HUES64 (cell line): ENCODE data around the gene CDC42EP1.
A peak's percentile ranks its signal among the peaks of the same experiment; 100 is the strongest.
"Not testable (repeated sequence)": the region's sequence is repeated elsewhere in the genome, so short reads cannot be mapped to it uniquely, and the experiment has no call there.

Source experiments
- H3K27ac ChIP-seq: 2 replicates; pipeline ENCODE4 v1.7.0; 2013; ENCODE audit warnings: low read depth, low read length, inconsistent platforms
- H3K27me3 ChIP-seq: 2 replicates; pipeline ENCODE4 v1.6.1; 2013; ENCODE audit warnings: mild to moderate bottlenecking, low read length; ENCODE audit not compliant: insufficient read depth
- H3K36me3 ChIP-seq: 2 replicates; pipeline ENCODE4 v1.6.1; 2013; ENCODE audit warnings: mild to moderate bottlenecking, low read length; ENCODE audit not compliant: insufficient read depth
- H3K4me1 ChIP-seq: 2 replicates; pipeline ENCODE4 v1.6.1; 2013; ENCODE audit warnings: mild to moderate bottlenecking, low read length, moderate library complexity; ENCODE audit not compliant: insufficient read depth
- H3K4me3 ChIP-seq: 2 replicates; pipeline ENCODE4 v1.5.1; 2013; ENCODE audit warnings: mild to moderate bottlenecking, low read length, moderate library complexity
- H3K9ac ChIP-seq: 2 replicates; pipeline ENCODE4 v1.6.1; 2013; ENCODE audit warnings: mild to moderate bottlenecking, low read depth, low read length
- H3K9me3 ChIP-seq: 2 replicates; pipeline ENCODE4 v1.6.1; 2013; ENCODE audit warnings: low read depth, low read length; ENCODE audit not compliant: insufficient read depth
- WGBS: fragments of 150-250, 120-280 bp; methylation state at CpG from one replicate; pipeline ENCODE4 v1.1.7; 2013; ENCODE audit warnings: missing lambda C conversion rate; 5-methylcytosine and 5-hydroxymethylcytosine counted together

CDC42EP1 gene

DNA sequence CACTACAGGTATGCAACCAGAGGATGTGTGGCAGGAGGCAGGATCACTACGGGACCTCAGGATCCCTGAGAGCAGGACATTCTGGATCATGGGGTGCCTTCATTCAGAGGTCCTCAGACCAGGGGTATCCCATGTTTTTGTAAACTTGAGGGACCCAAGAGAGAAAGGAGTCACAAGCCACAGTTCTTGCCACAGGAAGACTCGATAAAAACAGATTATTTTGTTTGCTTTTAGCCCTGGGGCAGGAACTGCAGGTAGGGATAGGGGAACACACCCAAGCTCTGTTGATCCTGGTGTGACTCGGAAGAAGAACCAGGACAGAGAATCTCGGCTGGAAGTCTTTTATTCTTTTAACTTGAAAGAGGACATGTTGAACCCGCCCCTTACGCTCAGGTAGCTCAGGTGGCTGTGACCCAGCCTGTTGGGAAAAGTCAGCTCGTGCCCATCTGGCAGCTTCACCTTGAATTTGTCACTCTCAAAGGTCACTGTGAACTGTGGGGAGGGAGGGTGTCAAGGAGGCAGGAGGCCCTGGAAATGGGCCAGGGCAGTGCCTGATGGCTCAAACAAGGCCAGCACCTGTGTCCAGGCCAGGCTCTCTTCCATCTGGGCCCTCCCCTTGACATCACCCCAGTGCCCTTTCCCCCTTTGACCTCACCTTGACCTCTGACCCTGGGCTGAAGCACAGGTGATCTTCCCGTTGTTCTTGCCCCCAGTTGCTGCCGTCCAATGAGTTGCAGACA lies 9.8 kb downstream of the CDC42EP1 start:
- 67% methylated on average over 9 of the region's 9 CpGs for whole genome bisulfite sequencing
- Histone ChIP-seq H3K4me3 (no peak overlapping the region), H3K9me3 (no peaks in the 10 kb centered on the region), H3K27me3 (no peaks in the 10 kb centered on the region), H3K4me1 (peaks cover 18% of the 10 kb centered on the region), H3K27ac (peak overlapping the region; percentile 18; the same call in 1 of the 2 replicates), H3K36me3 (peaks cover 4% of the 10 kb centered on the region; the same call in 1 of the 2 replicates), H3K9ac (no peak overlapping the region)

DNA sequence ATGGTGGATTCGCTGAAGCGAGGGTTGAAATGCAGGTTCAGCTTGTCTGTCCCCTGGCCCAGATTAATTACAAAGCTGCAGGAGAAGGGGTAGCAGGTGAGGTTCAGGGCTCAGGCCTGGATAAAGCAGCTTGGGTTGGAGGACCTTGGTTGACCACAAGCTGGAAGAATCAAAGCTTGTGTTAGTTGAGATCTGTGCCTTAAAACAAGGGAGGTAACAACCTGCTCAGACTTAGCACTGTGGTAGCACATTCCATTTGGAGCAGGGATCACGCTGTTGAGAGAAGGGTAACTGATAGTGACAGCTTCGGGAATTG lies 10.3 kb downstream of the CDC42EP1 start:
- Histone ChIP-seq H3K4me1 (peaks cover 18% of the 10 kb centered on the region), H3K9ac (no peak overlapping the region), H3K27ac (no peak overlapping the region), H3K4me3 (no peak overlapping the region), H3K36me3 (peaks cover 4% of the 10 kb centered on the region; the same call in 1 of the 2 replicates), H3K9me3 (no peaks in the 10 kb centered on the region), H3K27me3 (no peaks in the 10 kb centered on the region)
- 80% methylated on average over 4 of the region's 4 CpGs for WGBS

- 89% methylated on average over 16 of the region's 16 CpGs for WGBS
- H3K4me3 ChIP-seq: no peak overlapping the region
- no peaks in the 10 kb centered on the region for H3K9me3 ChIP-seq
- no peaks in the 10 kb centered on the region for H3K27me3 ChIP-seq
- no peak overlapping the region for H3K9ac ChIP-seq
- peaks cover 4% of the 10 kb centered on the region; the same call in 1 of the 2 replicates for H3K36me3 ChIP-seq
- no peak overlapping the region for H3K27ac ChIP-seq
- H3K4me1 ChIP-seq: peaks cover 18% of the 10 kb centered on the region
These were observed 11.1 kb downstream of the CDC42EP1 start for GRCh38 chr22:37571258-37571991.

DNA sequence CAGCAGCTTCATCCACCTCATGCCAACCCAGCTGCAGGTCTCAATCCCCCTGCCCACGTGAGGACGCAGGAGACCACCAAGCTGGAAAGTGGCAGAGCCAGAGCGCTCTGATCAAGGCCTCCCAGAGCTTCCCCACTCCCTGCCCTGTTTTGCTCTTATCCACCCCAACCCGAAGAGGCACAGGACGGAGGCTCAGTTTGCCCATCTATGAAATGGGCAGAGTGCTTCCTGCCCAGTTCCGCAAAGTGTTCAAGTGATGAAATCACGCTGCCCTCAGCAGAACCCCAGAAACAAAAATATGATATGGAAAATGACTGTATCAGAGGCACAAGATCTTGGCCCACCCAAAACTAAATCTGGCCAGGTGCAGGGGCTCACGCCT lies 11.7 kb downstream of the CDC42EP1 start:
- no peaks in the 10 kb centered on the region for H3K36me3 ChIP-seq
- peaks cover 18% of the 10 kb centered on the region for H3K4me1 ChIP-seq
- H3K27me3 ChIP-seq: no peaks in the 10 kb centered on the region
- H3K27ac ChIP-seq: no peak overlapping the region
- H3K9ac ChIP-seq: no peak overlapping the region
- no peak overlapping the region for H3K4me3 ChIP-seq
- WGBS: 94% methylated on average over 8 of the region's 8 CpGs
- no peaks in the 10 kb centered on the region for H3K9me3 ChIP-seq

GRCh38 chr22:37575490-37576003 lies 15.3 kb downstream of the CDC42EP1 start:
- WGBS: 96% methylated on average over 10 of the region's 10 CpGs
- no peaks in the 10 kb centered on the region for H3K4me1 ChIP-seq
- H3K4me3 ChIP-seq: no peak overlapping the region
- no peaks in the 10 kb centered on the region for H3K36me3 ChIP-seq
- no peak overlapping the region for H3K9ac ChIP-seq
- no peaks in the 10 kb centered on the region for H3K27me3 ChIP-seq
- no peaks in the 10 kb centered on the region for H3K9me3 ChIP-seq
- no peak overlapping the region for H3K27ac ChIP-seq

DNA sequence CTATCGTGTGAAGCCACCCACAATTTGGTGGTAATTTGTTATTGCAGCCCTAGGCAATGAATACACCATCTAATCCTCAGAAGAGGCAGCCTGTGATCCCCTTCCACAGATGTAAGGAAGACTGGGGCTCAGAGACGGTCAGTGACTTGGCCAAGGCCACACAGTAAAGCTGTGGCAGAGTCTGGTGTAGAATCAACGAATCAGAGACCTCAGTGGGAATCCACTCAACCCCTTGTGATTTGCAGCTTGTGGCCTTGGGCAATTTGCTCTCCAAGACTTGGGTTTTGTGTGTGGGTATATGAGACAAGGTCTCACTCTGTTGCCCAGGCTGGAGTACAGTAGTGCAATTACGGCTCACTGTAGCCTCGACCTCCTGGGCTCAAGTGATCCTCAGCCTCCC lies 17.7 kb downstream of the CDC42EP1 start:
- Histone ChIP-seq H3K4me1 (no peaks in the 10 kb centered on the region), H3K9ac (no peak overlapping the region), H3K9me3 (no peaks in the 10 kb centered on the region), H3K4me3 (no peak overlapping the region), H3K27ac (no peak overlapping the region), H3K27me3 (no peaks in the 10 kb centered on the region), H3K36me3 (no peaks in the 10 kb centered on the region)
- 88% methylated on average over 5 of the region's 5 CpGs for WGBS

DNA sequence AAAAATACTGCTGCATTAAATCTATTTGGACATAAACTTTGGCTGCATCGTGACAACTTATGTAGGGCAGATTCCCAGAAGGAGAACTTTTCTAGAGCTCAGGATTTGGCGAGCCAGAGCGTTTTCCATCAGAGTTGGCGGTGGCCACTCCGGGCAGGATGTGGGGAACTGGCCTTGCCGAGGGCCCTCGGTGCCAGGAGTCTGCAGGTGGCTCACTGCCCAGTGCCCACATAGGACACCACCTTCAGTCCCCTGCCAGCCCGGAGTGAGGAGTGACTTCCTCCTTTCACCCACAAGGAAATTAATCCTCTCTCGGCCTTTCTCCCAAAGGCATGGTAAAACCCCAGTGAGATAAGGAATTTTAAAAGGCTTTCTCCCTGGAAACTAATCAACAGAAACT lies 21.2 kb downstream of the CDC42EP1 start:
- Histone ChIP-seq H3K27ac (no peak overlapping the region), H3K4me1 (peaks cover 3% of the 10 kb centered on the region; the same call in 1 of the 2 replicates), H3K9ac (no peak overlapping the region), H3K36me3 (no peaks in the 10 kb centered on the region), H3K27me3 (no peaks in the 10 kb centered on the region), H3K4me3 (no peak overlapping the region), H3K9me3 (no peaks in the 10 kb centered on the region)
- WGBS: 92% methylated on average over 9 of the region's 9 CpGs

- H3K9me3 ChIP-seq: no peaks in the 10 kb centered on the region
- WGBS: 92% methylated on average over 4 of the region's 4 CpGs
These were observed 22.2 kb downstream of the CDC42EP1 start for GRCh38 chr22:37582526-37582925.

GRCh38 chr22:37588546-37589215 lies 28.4 kb downstream of the CDC42EP1 start:
- Histone ChIP-seq H3K4me1 (peaks cover 3% of the 10 kb centered on the region; the same call in 1 of the 2 replicates), H3K27me3 (no peaks in the 10 kb centered on the region), H3K9ac (no peak overlapping the region), H3K9me3 (no peaks in the 10 kb centered on the region), H3K36me3 (no peaks in the 10 kb centered on the region), H3K27ac (no peak overlapping the region), H3K4me3 (no peak overlapping the region)
- 81% methylated on average over 11 of the region's 11 CpGs for WGBS

More at GRCh38 chr22:37582526-37582925, 22.2 kb downstream of the CDC42EP1 start:
- H3K36me3 ChIP-seq: no peaks in the 10 kb centered on the region
- no peak overlapping the region for H3K9ac ChIP-seq
- H3K27me3 ChIP-seq: no peaks in the 10 kb centered on the region
- peaks cover 3% of the 10 kb centered on the region; the same call in 1 of the 2 replicates for H3K4me1 ChIP-seq
- H3K4me3 ChIP-seq: no peak overlapping the region
- H3K27ac ChIP-seq: no peak overlapping the region

GRCh38 chr22:37589636-37590035 lies 29.4 kb downstream of the CDC42EP1 start:
- no peak overlapping the region for H3K27ac ChIP-seq

GRCh38 chr22:37591081-37591480 lies 30.8 kb downstream of the CDC42EP1 start:
- H3K27ac ChIP-seq, H3K9me3 ChIP-seq, H3K36me3 ChIP-seq, H3K4me1 ChIP-seq, H3K9ac ChIP-seq, H3K27me3 ChIP-seq, H3K4me3 ChIP-seq: not testable (repeated sequence)
- WGBS: over 99% methylated on average over 6 of the region's 6 CpGs

More at GRCh38 chr22:37589636-37590035, 29.4 kb downstream of the CDC42EP1 start:
- 77% methylated on average over 5 of the region's 5 CpGs for WGBS
- Histone ChIP-seq H3K36me3 (no peaks in the 10 kb centered on the region), H3K9me3 (no peaks in the 10 kb centered on the region), H3K4me1 (peaks cover 3% of the 10 kb centered on the region; the same call in 1 of the 2 replicates), H3K9ac (no peak overlapping the region), H3K4me3 (no peak overlapping the region), H3K27me3 (no peaks in the 10 kb centered on the region)
